Endothelial cell (in vitro differentiated cells): ENCODE results near the gene KIF26A. TPM values are rescaled to one million over a fixed set of nuclear protein-coding genes. Genes with fewer than 3 reads are reported as not detected.

Experiments used
- DNase-seq: peaks from one replicate; pipeline ENCODE4 v3.0.0; 2021; ENCODE audit warnings: low spot score
- H3K27ac Mint-ChIP-seq: one replicate; pipeline ENCODE4 v1.8.0; 2021; ENCODE audit warnings: mixed read lengths, inconsistent platforms; ENCODE audit not compliant: unreplicated experiment
- H3K27me3 Mint-ChIP-seq: one replicate; pipeline ENCODE4 v1.8.0; 2021; ENCODE audit warnings: mild to moderate bottlenecking, moderate library complexity, mixed read lengths, inconsistent platforms; ENCODE audit not compliant: unreplicated experiment
- H3K36me3 Mint-ChIP-seq: one replicate; pipeline ENCODE4 v1.8.0; 2021; ENCODE audit warnings: mild to moderate bottlenecking, low read depth, mixed read lengths, inconsistent platforms; ENCODE audit not compliant: unreplicated experiment
- H3K4me1 Mint-ChIP-seq: one replicate; pipeline ENCODE4 v1.8.0; 2021; ENCODE audit warnings: mild to moderate bottlenecking, mixed read lengths, inconsistent platforms; ENCODE audit not compliant: unreplicated experiment
- H3K4me3 Mint-ChIP-seq: one replicate; pipeline ENCODE4 v1.8.0; 2021; ENCODE audit warnings: mild to moderate bottlenecking, mixed read lengths, inconsistent platforms; ENCODE audit not compliant: unreplicated experiment
- H3K9me3 Mint-ChIP-seq: one replicate; pipeline ENCODE4 v1.8.0; 2021; ENCODE audit warnings: mixed read lengths, inconsistent platforms; ENCODE audit not compliant: unreplicated experiment
- CTCF ChIP-seq: fragments of 200-600 bp; sonication (generic); IDR thresholded peaks from one replicate; pipeline ENCODE4 v1.5.0; 2021; ENCODE audit warnings: antibody characterized with exemption; ENCODE audit not compliant: unreplicated experiment
- total RNA-seq: library from RNA; stranded (reverse); fragmentation: NEBNext Ultra II Directional; extraction: Animal tissue kit (Norgen Biotek cat#: 25700); gene quantifications from one replicate; pipeline ENCODE4 v1.2.1, GENCODE V29; 2021; ENCODE audit not compliant: unreplicated experiment

Gene KIF26A
- total RNA-seq, 1 donor from 2014 or later, result 96.9 TPM

GRCh38 chr14:104226421-104227383 lies 88.3 kb downstream of the KIF26A start:
- H3K27me3 Mint-ChIP-seq, result peaks cover 12% of the 10 kb centered on the region
- peaks cover 12% of the 10 kb centered on the region for H3K4me1 Mint-ChIP-seq
- no peak overlapping the region for H3K4me3 Mint-ChIP-seq
- H3K36me3 Mint-ChIP-seq, result no peaks in the 10 kb centered on the region
- no peaks in the 10 kb centered on the region for H3K9me3 Mint-ChIP-seq
- TF ChIP-seq CTCF, result no peak
- no peak for DNase-seq
- no peak overlapping the region for H3K27ac Mint-ChIP-seq

DNA sequence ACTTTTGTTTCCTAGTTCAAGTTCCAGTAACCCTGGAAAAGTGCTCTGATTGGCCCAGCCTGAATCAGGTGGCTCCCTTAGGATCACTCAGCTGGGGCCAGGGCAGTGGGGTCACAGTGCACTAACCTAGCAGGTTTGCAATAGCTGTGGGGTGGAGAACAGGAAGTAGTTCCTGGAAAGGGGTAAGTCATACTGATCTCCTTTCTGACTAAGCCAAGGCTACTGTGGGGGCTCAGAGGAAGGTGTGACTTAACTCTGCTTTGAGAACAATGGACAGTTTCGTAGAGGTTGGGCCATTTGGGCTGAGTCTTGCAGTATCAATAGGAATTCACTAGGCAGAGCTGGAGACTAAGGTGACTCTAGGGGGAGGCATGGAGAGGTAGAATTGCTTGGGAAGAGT lies 89.4 kb downstream of the KIF26A start:
- H3K9me3 Mint-ChIP-seq, result no peaks in the 10 kb centered on the region
- peak overlapping the region; percentile 17 for H3K4me3 Mint-ChIP-seq
- peaks cover 12% of the 10 kb centered on the region for H3K27me3 Mint-ChIP-seq
- DNase-seq, result no peak
- H3K4me1 Mint-ChIP-seq, result peaks cover 12% of the 10 kb centered on the region
- H3K36me3 Mint-ChIP-seq, result no peaks in the 10 kb centered on the region
- no peak for TF ChIP-seq CTCF
- no peak overlapping the region for H3K27ac Mint-ChIP-seq

DNA sequence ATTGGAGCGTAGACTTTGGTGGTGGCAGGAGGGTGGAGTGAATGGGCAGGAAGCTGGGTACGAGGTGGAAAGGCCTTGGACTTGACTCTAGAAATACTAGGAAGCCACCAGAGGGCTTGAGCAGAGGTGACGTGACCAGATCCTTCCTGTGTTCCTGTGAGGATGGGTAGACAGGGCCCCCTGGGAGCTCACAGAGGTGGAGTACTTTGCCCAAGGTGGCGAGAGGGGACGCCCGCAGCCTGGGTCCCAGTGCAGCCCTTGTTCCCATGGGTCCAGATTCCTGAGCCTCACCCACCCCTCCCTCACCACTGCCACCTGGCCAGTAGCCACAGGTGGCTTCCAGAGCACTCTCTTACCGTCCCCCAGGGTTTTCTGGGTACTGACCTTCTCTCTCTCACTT lies 89.8 kb downstream of the KIF26A start:
- DNase-seq, result no peak
- H3K9me3 Mint-ChIP-seq, result no peaks in the 10 kb centered on the region
- TF ChIP-seq CTCF, result no peak
- peaks cover 12% of the 10 kb centered on the region for H3K4me1 Mint-ChIP-seq
- no peak overlapping the region for H3K27ac Mint-ChIP-seq
- H3K36me3 Mint-ChIP-seq, result no peaks in the 10 kb centered on the region
- peak overlapping the region; percentile 17 for H3K4me3 Mint-ChIP-seq
- H3K27me3 Mint-ChIP-seq, result peaks cover 12% of the 10 kb centered on the region

- H3K27ac Mint-ChIP-seq, result no peak overlapping the region
These were observed 90.5 kb downstream of the KIF26A start for GRCh38 chr14:104228716-104229533.

More at GRCh38 chr14:104228716-104229533, 90.5 kb downstream of the KIF26A start:
- Mint-ChIP-seq H3K4me1 (peaks cover 11% of the 10 kb centered on the region), H3K27me3 (peaks cover 12% of the 10 kb centered on the region), H3K9me3 (no peaks in the 10 kb centered on the region), H3K36me3 (peaks cover 4% of the 10 kb centered on the region), H3K4me3 (no peak overlapping the region)
- no peak for TF ChIP-seq CTCF
- no peak for DNase-seq
